GM21515 (cell line): ENCODE data around the gene CTXN1.

ENCODE experiments used
- ATAC-seq: cut with Tn5 transposase; IDR thresholded peaks from one replicate; pipeline ENCODE4 v1.9.1; 2021; ENCODE audit not compliant: unreplicated experiment

The CTXN1 gene

DNA sequence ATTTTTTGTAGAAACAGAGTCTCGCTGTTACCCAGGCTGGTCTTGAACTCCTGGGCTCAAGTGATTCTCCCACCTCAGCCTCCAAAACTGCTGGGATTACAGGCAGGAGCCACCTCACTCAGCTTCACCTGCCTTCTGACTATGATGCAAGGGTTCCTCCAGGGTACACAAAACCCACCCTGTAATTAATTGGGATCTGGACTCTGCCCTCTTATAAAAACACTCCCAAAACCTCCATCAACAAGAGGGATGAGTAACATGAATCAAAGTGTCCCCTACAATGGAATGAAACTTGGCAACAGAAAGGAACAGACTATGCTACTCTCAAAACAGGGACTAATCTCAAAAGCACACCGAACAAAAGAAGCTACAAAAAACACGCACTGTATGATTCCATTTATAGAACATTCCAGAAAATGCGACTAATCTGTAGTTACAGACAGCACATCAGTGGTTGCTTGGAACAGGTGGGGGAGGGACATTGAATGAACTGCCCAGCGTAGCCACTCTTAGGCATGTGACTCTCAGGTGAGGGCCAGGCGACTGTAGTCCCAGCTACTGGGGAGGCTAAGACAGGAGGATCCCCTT lies 48.6 kb downstream of the CTXN1 start:
- ATAC-seq = no peak

DNA sequence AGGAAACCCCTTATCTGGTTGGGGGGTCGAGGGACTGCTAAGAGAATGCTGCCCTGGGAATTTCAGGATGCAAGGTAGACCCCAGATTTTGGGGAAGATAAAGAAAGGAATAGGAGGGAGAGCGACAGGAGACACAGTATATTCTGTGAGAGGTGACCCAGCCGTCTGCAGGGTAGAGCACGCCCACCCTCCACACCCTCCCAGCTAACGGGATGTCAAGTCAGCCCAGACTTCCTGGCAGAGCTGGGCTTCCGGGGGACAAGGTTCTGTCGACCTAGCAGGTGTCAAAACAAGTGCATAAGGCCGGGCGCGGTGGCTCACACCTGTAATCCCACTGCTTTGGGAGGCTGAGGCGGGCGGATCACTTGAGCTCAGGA lies 51.0 kb downstream of the CTXN1 start:
- ATAC-seq = no peak
